ENCODE measurements around the gene SHISA9. TPM values are rescaled to one million over a fixed set of nuclear protein-coding genes. Genes with fewer than 3 reads are reported as not detected.

The SHISA9 gene
- total RNA-seq, 1 experiment from 2014 or later, result 0.29 TPM

- Histone ChIP-seq H3K9me3 (no peaks in the 10 kb centered on the region), H3K4me3 (ENCODE audit: low read depth, low read length) (no peak overlapping the region), H3K27me3 (replicated peaks; ENCODE audit: control insufficient read depth, insufficient read depth, low read length) (no peaks in the 10 kb centered on the region), H3K4me1 (no peaks in the 10 kb centered on the region), H3K36me3 (ENCODE audit: control insufficient read depth, insufficient read depth, low read length) (no peaks in the 10 kb centered on the region)
- DNase-seq, result no peak
- H3K27ac Mint-ChIP-seq (ENCODE audit: unreplicated experiment), result no peak overlapping the region
- H3K4me1 Mint-ChIP-seq (ENCODE audit: low read depth, unreplicated experiment), result no peaks in the 10 kb centered on the region
- no peaks in the 10 kb centered on the region for H3K36me3 Mint-ChIP-seq (ENCODE audit: insufficient read depth, unreplicated experiment)
- CTCF ChIA-PET, result no interaction called here
- intact Hi-C loops (cut with micrococcal nuclease; ENCODE audit: unreplicated experiment), result no loop called here
- TF ChIP-seq CTCF (IDR thresholded peaks at IDR 0.05; ENCODE audit: insufficient read depth in 1 of 2, low read depth in 1 of 2, low read length in 1 of 2, severe bottlenecking in 1 of 2, unreplicated experiment in 1 of 2), result no peak
- no peaks in the 10 kb centered on the region for H3K27me3 Mint-ChIP-seq (ENCODE audit: insufficient read depth, unreplicated experiment)
- H3K4me3 Mint-ChIP-seq (ENCODE audit: unreplicated experiment), result no peak overlapping the region
- POLR2A ChIA-PET, result no interaction called here
- no peaks in the 10 kb centered on the region for H3K9me3 Mint-ChIP-seq (ENCODE audit: unreplicated experiment)
- no TSS peak for BruUV-seq (replicated peaks)
Measured at GRCh38 chr16:12878973-12879372, 22.4 kb upstream of the SHISA9 start.

- H3K9me3 ChIP-seq, result no peaks in the 10 kb centered on the region
- no peaks in the 10 kb centered on the region for H3K4me1 ChIP-seq
- no peak for DNase-seq
- CTCF ChIA-PET, result no interaction called here
- no peak overlapping the region for H3K4me3 Mint-ChIP-seq (ENCODE audit: unreplicated experiment)
- no peaks in the 10 kb centered on the region for H3K36me3 ChIP-seq (ENCODE audit: control insufficient read depth, insufficient read depth, low read length)
- BruUV-seq (replicated peaks), result no TSS peak
- no peaks in the 10 kb centered on the region for H3K27me3 Mint-ChIP-seq (ENCODE audit: insufficient read depth, unreplicated experiment)
- no peak overlapping the region for H3K27ac Mint-ChIP-seq (ENCODE audit: unreplicated experiment)
- no peak overlapping the region for H3K4me3 ChIP-seq (ENCODE audit: low read depth, low read length)
- no peaks in the 10 kb centered on the region for H3K36me3 Mint-ChIP-seq (ENCODE audit: insufficient read depth, unreplicated experiment)
- TF ChIP-seq CTCF (IDR thresholded peaks at IDR 0.05; ENCODE audit: insufficient read depth in 1 of 2, low read depth in 1 of 2, low read length in 1 of 2, severe bottlenecking in 1 of 2, unreplicated experiment in 1 of 2), result no peak
- H3K27me3 ChIP-seq (replicated peaks; ENCODE audit: control insufficient read depth, insufficient read depth, low read length), result no peaks in the 10 kb centered on the region
- no peaks in the 10 kb centered on the region for H3K4me1 Mint-ChIP-seq (ENCODE audit: low read depth, unreplicated experiment)
- POLR2A ChIA-PET, result no interaction called here
- no peaks in the 10 kb centered on the region for H3K9me3 Mint-ChIP-seq (ENCODE audit: unreplicated experiment)
- intact Hi-C loops (cut with micrococcal nuclease; ENCODE audit: unreplicated experiment), result no loop called here
Measured at GRCh38 chr16:12879812-12880211, 21.6 kb upstream of the SHISA9 start.

- Mint-ChIP-seq H3K4me1 (ENCODE audit: low read depth, unreplicated experiment) (no peaks in the 10 kb centered on the region), H3K27ac (ENCODE audit: unreplicated experiment) (no peak overlapping the region), H3K9me3 (ENCODE audit: unreplicated experiment) (no peaks in the 10 kb centered on the region), H3K27me3 (ENCODE audit: insufficient read depth, unreplicated experiment) (no peaks in the 10 kb centered on the region), H3K36me3 (ENCODE audit: insufficient read depth, unreplicated experiment) (no peaks in the 10 kb centered on the region), H3K4me3 (ENCODE audit: unreplicated experiment) (no peak overlapping the region)
- ChIA-PET CTCF (no interaction called here), POLR2A (no interaction called here)
- H3K4me1 ChIP-seq, result no peaks in the 10 kb centered on the region
- no peak for DNase-seq
- H3K36me3 ChIP-seq (ENCODE audit: control insufficient read depth, insufficient read depth, low read length), result no peaks in the 10 kb centered on the region
- H3K27me3 ChIP-seq (replicated peaks; ENCODE audit: control insufficient read depth, insufficient read depth, low read length), result no peaks in the 10 kb centered on the region
- no peak overlapping the region for H3K4me3 ChIP-seq (ENCODE audit: low read depth, low read length)
- intact Hi-C loops (cut with micrococcal nuclease; ENCODE audit: unreplicated experiment), result no loop called here
- no peaks in the 10 kb centered on the region for H3K9me3 ChIP-seq
- no peak for TF ChIP-seq CTCF (IDR thresholded peaks at IDR 0.05; ENCODE audit: insufficient read depth in 1 of 2, low read depth in 1 of 2, low read length in 1 of 2, severe bottlenecking in 1 of 2, unreplicated experiment in 1 of 2)
- BruUV-seq (replicated peaks), result no TSS peak
Measured at GRCh38 chr16:12881182-12881581, 20.2 kb upstream of the SHISA9 start.
